CD4-positive, alpha-beta T cell treated with Interleukin-15 for 1 hour (primary cell): ENCODE measurements around the gene NUDT5.
"Not testable (repeated sequence)": the region's sequence is repeated elsewhere in the genome, so short reads cannot be mapped to it uniquely, and the experiment has no call there.

Experiments used
- DNase-seq: peaks from one replicate; pipeline ENCODE4 v3.0.0-alpha.2; 2020

Gene NUDT5

GRCh38 chr10:12195603-12196506, at the start of gene NUDT5, which contains the start of gene CDC123:
TSS of gene NUDT5 (minus strand) at chr10:12195891. CDS start at chr10:12186291, 9,600 bp downstream.
TSS of gene CDC123 (plus strand) at chr10:12196188. CDS start at chr10:12196246, 58 bp downstream.
- peak; percentile 82 for DNase-seq

GRCh38 chr10:12243864-12244620, 48.4 kb upstream of the NUDT5 start:
- peak; percentile 73 for DNase-seq

GRCh38 chr10:12241810-12242529, 46.3 kb upstream of the NUDT5 start:
- no peak for DNase-seq

- DNase-seq = no peak
These were observed 43.1 kb upstream of the NUDT5 start for GRCh38 chr10:12238821-12239220.

GRCh38 chr10:12237265-12238220, 41.9 kb upstream of the NUDT5 start:
- DNase-seq = no peak

- DNase-seq = no peak
These were observed 40.1 kb upstream of the NUDT5 start for GRCh38 chr10:12235796-12236195.

- DNase-seq = no peak
These were observed 39.5 kb upstream of the NUDT5 start for GRCh38 chr10:12235116-12235694.

- DNase-seq = not testable (repeated sequence)
These were observed 39.0 kb upstream of the NUDT5 start for GRCh38 chr10:12234687-12235086.

- DNase-seq = no peak
These were observed 33.2 kb upstream of the NUDT5 start for GRCh38 chr10:12228851-12229250.

GRCh38 chr10:12226438-12226837, 30.7 kb upstream of the NUDT5 start:
- not testable (repeated sequence) for DNase-seq

- no peak for DNase-seq
These were observed 29.8 kb upstream of the NUDT5 start for GRCh38 chr10:12225444-12225843.

GRCh38 chr10:12221323-12222298, 25.9 kb upstream of the NUDT5 start:
- DNase-seq = no peak

GRCh38 chr10:12218991-12219390, 23.3 kb upstream of the NUDT5 start:
- DNase-seq = no peak

GRCh38 chr10:12214763-12215218, 19.1 kb upstream of the NUDT5 start:
- no peak for DNase-seq

- no peak for DNase-seq
These were observed 18.4 kb upstream of the NUDT5 start for GRCh38 chr10:12214093-12214492.

- no peak for DNase-seq
These were observed 17.9 kb upstream of the NUDT5 start for GRCh38 chr10:12213621-12214020.

GRCh38 chr10:12212454-12212853, 16.8 kb upstream of the NUDT5 start:
- no peak for DNase-seq

- no peak for DNase-seq
These were observed 12.8 kb upstream of the NUDT5 start for GRCh38 chr10:12208460-12208859.

- no peak for DNase-seq
These were observed 11.4 kb upstream of the NUDT5 start for GRCh38 chr10:12207114-12207513.

- no peak for DNase-seq
These were observed 9.4 kb upstream of the NUDT5 start for GRCh38 chr10:12205082-12205481.
